Activated naive CD8-positive, alpha-beta T cell treated with anti-CD3 and anti-CD28 coated beads for 36 hours (primary cell): Measurements from ENCODE around the gene LENG8. TPM values are rescaled to one million over a fixed set of nuclear protein-coding genes. Genes with fewer than 3 reads are reported as not detected.
A peak's percentile ranks its signal among the peaks of the same experiment; 100 is the strongest.
"Not testable (repeated sequence)": the region's sequence is repeated elsewhere in the genome, so short reads cannot be mapped to it uniquely, and the experiment has no call there.

Source experiments
- DNase-seq: peaks from one replicate; pipeline ENCODE4 v3.0.0; 2021
- H3K27ac Mint-ChIP-seq: one replicate; pipeline ENCODE4 v1.8.0; 2022; ENCODE audit warnings: mild to moderate bottlenecking, moderate library complexity, mixed read lengths
- H3K27me3 Mint-ChIP-seq: one replicate; pipeline ENCODE4 v1.8.0; 2022; ENCODE audit warnings: mild to moderate bottlenecking, mixed read lengths
- H3K36me3 Mint-ChIP-seq: one replicate; pipeline ENCODE4 v1.8.0; 2021; ENCODE audit warnings: mild to moderate bottlenecking, mixed read lengths
- H3K4me1 Mint-ChIP-seq: one replicate; pipeline ENCODE4 v1.8.0; 2021; ENCODE audit warnings: mixed read lengths
- H3K4me3 Mint-ChIP-seq: one replicate; pipeline ENCODE4 v1.8.0; 2022; ENCODE audit warnings: mild to moderate bottlenecking, moderate library complexity, mixed read lengths
- H3K9me3 Mint-ChIP-seq: one replicate; pipeline ENCODE4 v1.8.0; 2022; ENCODE audit warnings: mixed read lengths
- total RNA-seq, 2 experiments: library from RNA; stranded (reverse); gene quantifications; one replicate each; pipeline ENCODE4 v1.2.3, GENCODE V29; 2021

LENG8 gene
- total RNA-seq, 2 experiments from 2014 or later: 101 to 108 TPM

DNA sequence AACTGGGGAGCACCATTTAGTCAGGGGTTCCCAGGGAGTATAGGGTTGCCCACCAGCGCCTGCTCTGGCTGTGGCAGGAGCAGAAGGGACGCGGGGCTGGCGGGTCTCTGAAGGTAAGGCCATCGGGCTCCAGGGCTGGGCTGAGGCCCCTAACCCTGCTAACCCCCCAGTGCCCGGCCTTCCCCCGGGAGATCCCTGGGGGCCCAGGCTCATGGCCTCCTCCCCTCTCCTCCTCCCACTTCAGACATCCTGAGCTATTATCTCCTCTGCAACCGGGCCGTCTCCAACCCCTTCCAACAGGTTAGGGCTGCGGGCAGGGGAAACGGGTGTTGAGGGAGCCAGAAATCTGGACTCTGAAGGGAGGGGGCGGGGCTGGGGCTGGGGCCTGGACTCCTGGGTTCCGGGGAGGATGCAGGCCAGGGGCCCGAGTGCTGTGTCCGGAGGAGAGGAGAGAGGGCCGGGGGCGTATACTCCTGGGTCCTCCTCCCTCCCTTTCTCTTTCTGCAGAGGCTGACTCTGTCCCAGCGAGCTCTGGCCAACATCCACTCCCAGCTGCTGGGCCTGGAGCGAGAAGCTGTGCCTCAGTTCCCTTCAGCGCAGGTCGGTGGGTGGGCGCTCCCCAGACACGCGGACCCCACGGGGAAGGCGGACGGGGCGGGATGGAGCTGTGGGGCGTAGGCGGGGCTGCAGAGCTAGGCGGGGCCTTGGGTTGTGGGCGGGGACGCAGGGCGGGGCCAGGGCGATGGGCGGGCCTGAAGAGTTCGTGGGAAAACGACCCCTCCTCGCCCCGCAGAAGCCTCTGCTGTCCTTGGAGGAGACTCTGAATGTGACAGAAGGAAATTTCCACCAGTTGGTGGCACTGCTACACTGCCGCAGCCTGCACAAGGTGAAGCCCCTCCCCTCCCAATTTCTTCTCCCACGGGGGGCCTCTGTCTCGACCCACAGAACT, 18.4 kb upstream of the LENG8 start:
- H3K4me3 Mint-ChIP-seq: no peak overlapping the region
- no peaks in the 10 kb centered on the region for H3K9me3 Mint-ChIP-seq
- H3K27ac Mint-ChIP-seq: no peak overlapping the region
- H3K27me3 Mint-ChIP-seq: peaks cover 48% of the 10 kb centered on the region
- H3K36me3 Mint-ChIP-seq: no peaks in the 10 kb centered on the region
- DNase-seq: peak; percentile 51
- peaks cover 20% of the 10 kb centered on the region for H3K4me1 Mint-ChIP-seq

DNA sequence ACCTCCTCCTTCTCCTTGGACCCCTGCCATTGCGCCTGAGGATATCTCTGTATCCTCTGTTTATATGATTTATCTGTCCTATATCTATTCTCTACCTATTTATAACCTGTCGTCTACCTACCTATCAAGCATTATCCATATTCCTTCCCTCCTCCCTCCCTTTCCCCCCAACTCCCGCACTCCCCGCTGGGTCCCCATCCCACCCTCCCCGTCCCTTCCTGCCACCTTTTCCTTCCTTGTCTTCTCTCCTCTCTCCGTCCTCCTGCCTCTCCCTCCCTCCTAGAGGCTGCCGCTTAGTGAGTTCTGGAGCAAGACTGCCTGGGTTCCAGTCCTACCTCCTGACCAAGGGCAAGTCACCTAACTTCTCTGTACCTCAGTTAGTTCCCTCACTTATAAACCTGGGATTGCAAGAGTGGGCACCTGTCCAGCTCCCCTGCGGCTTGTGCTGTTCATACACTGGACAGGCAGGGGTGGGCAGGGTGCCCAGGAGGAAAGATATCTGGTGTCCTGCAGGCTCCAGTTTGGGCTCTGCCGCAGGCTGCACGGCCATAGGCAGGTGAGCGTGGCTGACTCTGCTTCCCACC, 17.7 kb upstream of the LENG8 start:
- no peaks in the 10 kb centered on the region for H3K36me3 Mint-ChIP-seq
- peaks cover 20% of the 10 kb centered on the region for H3K4me1 Mint-ChIP-seq
- no peak overlapping the region for H3K4me3 Mint-ChIP-seq
- no peak overlapping the region for H3K27ac Mint-ChIP-seq
- H3K27me3 Mint-ChIP-seq: peaks cover 41% of the 10 kb centered on the region
- no peaks in the 10 kb centered on the region for H3K9me3 Mint-ChIP-seq
- no peak for DNase-seq

DNA sequence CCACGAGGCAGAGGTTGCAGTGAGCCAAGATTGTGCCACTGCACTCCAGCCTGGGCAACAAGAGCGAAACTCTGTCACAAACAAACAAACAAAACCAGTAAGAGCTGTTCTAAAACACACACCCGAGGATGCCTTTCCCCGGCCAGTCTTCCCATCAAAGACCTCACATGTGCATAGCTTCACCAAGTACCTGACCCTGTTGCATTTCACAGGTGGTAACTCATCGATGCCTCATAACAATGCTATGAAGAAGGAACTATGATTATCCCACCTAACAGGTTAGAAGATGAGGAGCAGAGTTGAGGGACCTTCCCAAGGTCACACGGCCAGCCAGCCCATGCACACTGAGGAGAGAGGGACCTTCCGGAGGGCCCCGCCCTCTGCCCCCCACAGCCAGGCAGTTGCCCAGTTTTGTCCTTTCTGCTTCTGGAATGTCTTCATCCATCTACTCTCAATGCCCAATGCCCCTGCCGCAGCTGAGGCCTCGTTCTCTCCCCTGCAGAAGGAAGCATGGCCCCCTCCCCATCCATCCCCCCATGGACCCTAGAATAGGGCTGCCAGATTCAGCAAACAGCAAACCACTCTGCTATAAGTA, 16.8 kb upstream of the LENG8 start:
- no peak overlapping the region for H3K4me3 Mint-ChIP-seq
- no peaks in the 10 kb centered on the region for H3K9me3 Mint-ChIP-seq
- no peaks in the 10 kb centered on the region for H3K36me3 Mint-ChIP-seq
- H3K27ac Mint-ChIP-seq: no peak overlapping the region
- peaks cover 34% of the 10 kb centered on the region for H3K27me3 Mint-ChIP-seq
- H3K4me1 Mint-ChIP-seq: peaks cover 21% of the 10 kb centered on the region
- no peak for DNase-seq

DNA sequence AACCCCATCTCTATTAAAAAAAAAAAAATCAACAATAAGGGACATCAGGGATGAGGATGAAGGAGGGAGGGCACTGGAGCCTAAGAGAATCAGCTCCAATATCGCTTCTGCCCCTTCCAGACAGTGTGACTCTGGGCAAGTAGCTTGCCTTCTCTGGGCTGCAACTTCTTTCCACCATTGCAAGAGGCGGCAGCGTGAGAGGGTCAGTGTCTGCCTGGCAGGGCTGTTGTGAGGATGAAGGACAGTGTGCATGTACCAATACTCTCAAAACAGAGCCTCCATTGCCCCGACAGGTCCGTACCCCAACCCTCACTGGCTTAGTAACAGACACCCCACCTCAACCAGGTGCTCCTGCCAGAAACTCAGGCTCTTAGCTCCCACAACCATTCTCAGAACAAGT, 15.3 kb upstream of the LENG8 start:
- H3K27ac Mint-ChIP-seq: no peak overlapping the region
- no peaks in the 10 kb centered on the region for H3K36me3 Mint-ChIP-seq
- peaks cover 21% of the 10 kb centered on the region for H3K4me1 Mint-ChIP-seq
- DNase-seq: no peak
- no peak overlapping the region for H3K4me3 Mint-ChIP-seq
- peaks cover 20% of the 10 kb centered on the region for H3K27me3 Mint-ChIP-seq
- H3K9me3 Mint-ChIP-seq: no peaks in the 10 kb centered on the region

DNA sequence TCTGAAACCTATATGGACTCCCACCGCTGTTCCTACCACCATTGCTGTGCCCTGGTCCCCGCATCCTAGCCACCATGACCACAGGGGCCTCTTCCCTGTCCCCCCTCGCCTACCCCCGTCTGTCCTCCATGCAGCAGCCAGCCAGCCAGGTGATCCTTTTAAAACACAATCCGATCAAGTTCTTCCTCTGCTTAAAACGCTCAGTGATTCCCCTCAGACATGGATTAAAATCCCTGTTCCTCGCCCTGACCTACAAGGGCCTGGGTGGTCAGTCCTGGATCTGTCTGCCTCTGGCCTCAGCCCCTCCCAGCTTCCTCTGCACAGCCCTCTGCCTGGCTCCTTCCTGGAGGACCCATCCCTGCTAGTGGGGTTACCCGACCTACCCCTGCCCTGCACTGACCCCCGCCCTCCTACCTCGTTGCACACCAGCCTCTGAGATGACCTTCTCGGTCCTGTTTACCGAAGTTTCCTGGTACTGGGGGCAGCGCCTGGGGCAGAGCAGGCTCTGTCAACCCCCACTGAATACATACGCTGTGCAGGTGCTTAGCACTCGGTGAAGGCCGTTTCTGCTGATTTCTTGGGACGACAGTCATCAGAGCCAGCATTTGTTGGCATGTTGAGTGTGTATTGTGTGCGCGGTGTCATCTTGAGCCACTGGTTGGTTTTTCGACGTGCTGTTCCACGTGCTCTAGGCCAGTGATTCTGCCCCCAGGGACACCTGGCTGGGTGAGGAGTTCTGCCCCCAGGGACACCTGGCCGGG, 14.7 kb upstream of the LENG8 start:
- no peak for DNase-seq
- Mint-ChIP-seq H3K4me1 (peaks cover 26% of the 10 kb centered on the region), H3K4me3 (peak overlapping the region; percentile 42), H3K27ac (no peak overlapping the region), H3K36me3 (no peaks in the 10 kb centered on the region), H3K9me3 (no peaks in the 10 kb centered on the region), H3K27me3 (peaks cover 14% of the 10 kb centered on the region)

DNA sequence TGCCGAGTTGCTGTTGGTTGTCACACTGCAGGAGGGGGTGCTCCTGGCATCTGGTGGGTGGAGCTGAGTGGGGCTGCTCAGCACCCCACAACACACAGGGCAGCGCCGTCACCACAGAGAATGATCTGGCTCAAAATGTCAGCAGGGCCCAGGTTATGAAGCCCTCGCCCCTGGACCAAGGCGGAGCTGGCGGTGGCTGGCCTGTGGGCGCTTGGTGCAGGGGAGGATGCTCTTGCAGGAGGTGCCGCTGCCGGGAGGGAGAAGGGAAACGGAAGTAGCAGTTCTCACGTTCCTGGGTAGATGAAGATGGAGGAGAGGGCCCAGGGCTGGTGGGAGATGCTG, 14.2 kb upstream of the LENG8 start:
- Mint-ChIP-seq H3K27ac (peak overlapping the region; percentile 69), H3K4me3 (peak overlapping the region; percentile 42), H3K27me3 (peaks cover 12% of the 10 kb centered on the region), H3K4me1 (peaks cover 30% of the 10 kb centered on the region), H3K36me3 (no peaks in the 10 kb centered on the region), H3K9me3 (no peaks in the 10 kb centered on the region)
- peak; percentile 23 for DNase-seq

DNA sequence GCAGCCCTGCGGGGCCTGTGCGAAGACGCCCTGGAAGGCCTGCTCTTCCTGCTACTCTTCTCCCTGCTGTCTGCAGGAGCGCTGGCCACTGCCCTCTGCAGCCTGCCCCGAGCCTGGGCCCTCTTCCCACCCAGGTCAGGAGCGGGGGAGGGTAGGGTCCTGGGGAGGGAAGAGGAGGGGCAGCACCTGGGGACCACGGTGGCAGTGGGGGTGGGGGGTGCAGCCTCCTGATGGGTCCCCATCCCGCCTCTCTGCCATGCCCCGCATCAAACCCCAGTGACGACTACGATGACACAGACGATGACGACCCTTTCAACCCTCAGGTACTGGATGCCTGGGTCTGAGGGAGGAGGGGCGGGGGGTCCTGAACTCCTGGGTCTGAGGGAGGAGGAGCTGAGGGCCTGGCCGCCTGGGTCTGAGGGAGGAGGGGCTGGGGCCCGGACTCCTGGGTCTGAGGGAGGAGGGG, 13.4 kb upstream of the LENG8 start:
- H3K27me3 Mint-ChIP-seq: peaks cover 8% of the 10 kb centered on the region
- peaks cover 27% of the 10 kb centered on the region for H3K4me1 Mint-ChIP-seq
- DNase-seq: no peak
- H3K9me3 Mint-ChIP-seq: no peaks in the 10 kb centered on the region
- no peak overlapping the region for H3K27ac Mint-ChIP-seq
- H3K36me3 Mint-ChIP-seq: no peaks in the 10 kb centered on the region
- H3K4me3 Mint-ChIP-seq: no peak overlapping the region

DNA sequence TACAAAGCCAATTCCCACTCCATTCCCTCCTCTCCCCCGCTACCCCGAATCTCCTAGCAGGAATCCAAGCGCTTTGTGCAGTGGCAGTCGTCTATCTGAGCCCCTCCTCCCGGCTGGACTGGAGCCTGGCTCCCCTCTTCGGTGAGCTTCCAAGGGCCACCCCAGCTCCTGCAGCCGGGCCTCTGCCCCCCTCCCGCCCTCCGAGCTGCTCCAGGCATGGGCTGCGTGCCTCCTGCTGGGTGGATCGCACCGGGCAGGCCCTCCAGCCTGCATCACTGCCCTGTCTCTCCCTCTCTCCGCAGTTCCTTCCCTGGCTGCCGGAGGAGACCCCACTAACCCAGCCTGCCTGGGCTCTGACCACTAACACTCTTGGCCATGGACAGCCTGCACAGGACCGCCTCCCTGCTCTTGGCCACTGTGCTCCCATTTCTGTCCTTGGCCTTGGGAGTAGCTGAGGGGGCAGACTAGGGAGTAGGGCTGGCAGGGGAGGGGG, 12.9 kb upstream of the LENG8 start:
- Mint-ChIP-seq H3K4me1 (peaks cover 25% of the 10 kb centered on the region), H3K4me3 (no peak overlapping the region), H3K9me3 (no peaks in the 10 kb centered on the region), H3K36me3 (no peaks in the 10 kb centered on the region), H3K27ac (no peak overlapping the region), H3K27me3 (peaks cover 8% of the 10 kb centered on the region)
- DNase-seq: no peak

DNA sequence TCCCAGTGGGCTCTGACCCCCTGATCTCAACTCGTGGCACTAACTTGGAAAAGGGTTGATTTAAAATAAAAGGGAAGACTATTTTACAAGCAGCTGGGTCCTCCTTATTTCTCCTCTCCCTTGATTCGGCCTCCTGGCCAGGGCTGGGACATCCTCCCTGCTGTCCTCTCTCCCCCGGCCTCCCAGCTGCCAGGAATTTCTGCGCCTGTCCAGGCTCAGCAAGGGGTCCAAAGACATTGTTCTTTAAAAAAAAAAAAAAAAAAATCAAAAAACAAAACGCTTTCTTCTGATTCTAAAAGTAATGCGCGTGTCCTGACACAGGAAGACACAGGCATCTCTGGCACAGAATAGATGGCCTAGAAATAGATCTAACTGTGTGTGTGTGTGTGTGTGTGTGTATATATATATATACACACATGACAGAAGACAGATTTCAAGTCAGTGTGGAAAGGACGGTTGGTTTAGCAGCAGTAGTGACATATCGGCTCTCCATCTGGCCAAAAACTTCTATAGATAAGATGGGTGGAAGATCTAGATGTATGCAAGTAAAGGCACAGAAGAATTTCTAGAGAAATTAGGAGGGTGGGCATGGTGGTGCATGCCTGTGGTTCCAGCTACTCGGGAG, 12.3 kb upstream of the LENG8 start:
- Mint-ChIP-seq H3K27me3 (peaks cover 4% of the 10 kb centered on the region), H3K36me3 (no peaks in the 10 kb centered on the region), H3K4me3 (no peak overlapping the region), H3K9me3 (no peaks in the 10 kb centered on the region), H3K27ac (peak overlapping the region; percentile 48), H3K4me1 (peaks cover 24% of the 10 kb centered on the region)
- no peak for DNase-seq

DNA sequence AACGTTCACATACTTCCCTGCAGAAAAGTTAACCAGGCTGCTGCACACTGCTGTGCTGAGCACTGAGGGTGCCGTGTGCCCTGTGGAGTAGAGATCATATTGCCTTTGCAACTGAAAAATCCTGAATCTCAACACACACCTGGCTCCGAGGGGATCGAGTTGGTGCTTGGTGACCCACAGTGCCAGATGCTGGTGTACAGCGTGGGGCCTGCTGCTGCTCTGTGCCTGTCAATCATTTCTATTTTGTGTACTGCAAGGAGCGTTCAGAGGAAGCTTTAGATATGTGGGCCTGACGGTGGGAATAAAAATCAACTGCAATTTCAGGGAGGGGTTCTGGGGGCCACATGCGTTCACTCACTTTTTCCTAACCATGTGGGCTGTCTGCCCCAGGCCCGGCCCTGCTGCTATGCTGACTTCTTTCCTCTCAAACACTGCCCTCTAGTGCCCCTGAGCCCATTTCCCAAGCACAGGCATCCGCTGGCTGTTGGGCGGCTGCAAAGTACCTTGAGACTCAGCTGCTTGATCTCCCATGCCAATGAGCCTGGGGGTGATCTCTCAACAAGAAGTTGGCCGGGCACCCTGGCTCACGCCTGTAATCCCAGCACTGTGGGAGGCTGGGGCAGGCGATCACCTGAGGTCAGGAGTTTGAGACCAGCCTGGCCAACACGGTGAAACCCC, 9.7 kb upstream of the LENG8 start:
- no peak overlapping the region for H3K4me3 Mint-ChIP-seq
- no peaks in the 10 kb centered on the region for H3K27me3 Mint-ChIP-seq
- peak; percentile 47 for DNase-seq
- H3K9me3 Mint-ChIP-seq: no peaks in the 10 kb centered on the region
- peaks cover 19% of the 10 kb centered on the region for H3K4me1 Mint-ChIP-seq
- H3K36me3 Mint-ChIP-seq: peaks cover 12% of the 10 kb centered on the region
- peak overlapping the region; percentile 31 for H3K27ac Mint-ChIP-seq

DNA sequence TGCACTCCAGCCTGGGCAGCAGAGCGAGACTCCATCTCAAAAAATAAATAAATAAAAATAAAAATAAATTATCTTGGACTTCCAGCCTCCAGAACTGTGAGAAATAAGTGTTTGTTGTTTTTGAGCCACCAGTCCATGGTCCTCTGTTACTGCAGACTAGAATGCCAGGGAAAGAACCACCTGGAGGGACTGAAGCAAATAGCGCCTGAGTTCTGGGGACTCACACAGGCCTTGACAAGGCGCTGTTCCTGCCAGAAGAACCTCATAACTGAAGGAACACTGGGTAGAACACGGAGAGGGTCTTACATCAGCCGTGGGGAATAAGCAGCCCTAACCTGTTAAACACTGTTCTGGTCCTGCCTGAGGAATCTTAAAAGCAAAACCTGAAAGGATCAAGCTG, 8.4 kb upstream of the LENG8 start:
- Mint-ChIP-seq H3K36me3 (peaks cover 17% of the 10 kb centered on the region), H3K27me3 (no peaks in the 10 kb centered on the region), H3K9me3 (no peaks in the 10 kb centered on the region), H3K27ac (no peak overlapping the region), H3K4me1 (peaks cover 10% of the 10 kb centered on the region), H3K4me3 (no peak overlapping the region)
- DNase-seq: no peak

DNA sequence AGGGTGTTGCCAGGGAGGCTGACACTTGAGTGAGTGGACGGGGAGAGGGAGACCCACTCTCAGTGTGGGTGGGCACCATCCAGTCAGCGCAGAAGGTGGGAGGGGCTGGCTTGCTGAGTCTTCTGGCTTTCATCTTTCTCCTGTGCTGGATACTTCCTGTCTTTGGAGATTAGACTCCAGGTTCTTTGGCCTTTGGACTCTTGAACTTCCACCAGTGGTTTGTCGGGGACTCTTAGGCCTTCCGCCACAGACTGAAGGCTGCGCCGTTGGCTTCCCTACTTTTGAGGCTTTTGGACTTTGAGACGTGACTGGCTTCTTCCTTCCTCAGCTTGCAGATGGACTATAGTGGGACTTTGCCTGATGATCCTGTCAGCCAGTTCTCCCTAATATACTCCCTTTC, 4.3 kb upstream of the LENG8 start:
- H3K36me3 Mint-ChIP-seq: peaks cover 22% of the 10 kb centered on the region
- no peaks in the 10 kb centered on the region for H3K27me3 Mint-ChIP-seq
- peaks cover 12% of the 10 kb centered on the region for H3K4me1 Mint-ChIP-seq
- H3K27ac Mint-ChIP-seq: no peak overlapping the region
- no peak overlapping the region for H3K4me3 Mint-ChIP-seq
- no peaks in the 10 kb centered on the region for H3K9me3 Mint-ChIP-seq
- DNase-seq: no peak

DNA sequence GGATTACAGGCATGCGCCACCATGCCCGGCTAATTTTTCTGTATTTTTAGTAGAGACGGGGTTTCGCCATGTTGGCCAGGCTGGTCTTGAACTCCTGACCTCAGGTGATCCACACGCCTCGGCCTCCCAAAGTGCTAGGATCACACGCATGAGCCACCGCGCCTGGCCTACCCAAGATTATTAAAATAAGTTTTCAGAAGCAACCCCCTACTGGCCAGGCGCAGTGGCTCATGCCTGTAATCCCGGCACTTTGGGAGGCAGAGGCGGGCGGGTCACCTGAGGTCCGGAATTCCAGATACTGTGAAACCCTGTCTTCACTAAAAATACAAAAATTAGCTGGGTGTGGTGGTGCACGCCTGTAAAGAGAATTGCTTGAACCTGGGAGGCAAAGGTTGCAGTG, 2.6 kb upstream of the LENG8 start:
- H3K4me1 Mint-ChIP-seq: peaks cover 25% of the 10 kb centered on the region
- not testable (repeated sequence) for H3K27me3 Mint-ChIP-seq, DNase-seq, H3K27ac Mint-ChIP-seq, H3K4me3 Mint-ChIP-seq, H3K9me3 Mint-ChIP-seq
- H3K36me3 Mint-ChIP-seq: peaks cover 34% of the 10 kb centered on the region
